ENCODE data around the gene DMAP1.

The DMAP1 gene

GRCh38 chr1:44254392-44254910 lies 41.2 kb downstream of the DMAP1 start:
- no peak for DNase-seq (ENCODE audit: low read depth in 2 of 2)

DNA sequence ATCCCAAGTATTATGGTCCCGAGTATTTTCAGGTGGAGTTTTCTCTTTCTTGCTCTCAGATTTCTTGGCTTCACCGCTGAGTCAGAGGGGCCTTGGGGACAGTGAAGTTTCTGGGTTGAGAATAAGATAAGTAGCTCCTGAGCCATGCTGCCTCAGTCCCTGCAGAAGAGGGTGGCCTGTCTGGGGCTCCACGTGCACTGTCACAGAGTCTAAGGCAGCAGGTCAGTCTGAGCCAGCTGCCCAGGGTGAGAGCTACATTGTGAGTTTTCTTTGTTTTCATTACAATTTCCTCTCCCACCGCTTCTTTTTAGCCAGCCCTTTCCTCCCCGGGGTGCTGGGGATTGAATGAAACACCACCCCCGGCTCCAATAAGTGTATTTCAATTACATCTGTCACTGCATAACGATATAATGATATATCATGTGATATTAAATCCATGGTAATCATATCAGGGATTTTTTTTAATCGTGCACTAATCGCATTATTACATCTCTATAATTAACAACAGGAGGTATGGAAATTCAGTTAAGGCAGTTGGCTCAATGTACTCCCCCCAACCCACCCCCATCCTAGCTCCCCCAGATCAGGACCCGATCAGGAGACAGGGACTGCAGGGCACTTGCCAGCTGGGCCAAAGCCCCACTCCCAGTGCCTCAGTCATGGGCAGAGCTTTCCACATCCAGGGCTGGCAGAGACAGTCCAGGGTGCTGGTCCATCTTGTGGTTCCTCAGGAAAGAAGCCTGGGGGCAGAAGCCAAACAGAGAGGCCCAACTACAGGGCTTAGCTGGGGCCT lies 43.7 kb downstream of the DMAP1 start:
- DNase-seq (ENCODE audit: low read depth in 2 of 2) = no peak

GRCh38 chr1:44259090-44259489 lies 45.8 kb downstream of the DMAP1 start:
- no peak for DNase-seq (ENCODE audit: low read depth in 2 of 2)

- DNase-seq (ENCODE audit: low read depth in 2 of 2) = no peak
Measured at GRCh38 chr1:44260792-44261170, 47.5 kb downstream of the DMAP1 start.

- no peak for DNase-seq (ENCODE audit: low read depth in 2 of 2)
Measured at GRCh38 chr1:44261171-44261817, 48.0 kb downstream of the DMAP1 start.

DNA sequence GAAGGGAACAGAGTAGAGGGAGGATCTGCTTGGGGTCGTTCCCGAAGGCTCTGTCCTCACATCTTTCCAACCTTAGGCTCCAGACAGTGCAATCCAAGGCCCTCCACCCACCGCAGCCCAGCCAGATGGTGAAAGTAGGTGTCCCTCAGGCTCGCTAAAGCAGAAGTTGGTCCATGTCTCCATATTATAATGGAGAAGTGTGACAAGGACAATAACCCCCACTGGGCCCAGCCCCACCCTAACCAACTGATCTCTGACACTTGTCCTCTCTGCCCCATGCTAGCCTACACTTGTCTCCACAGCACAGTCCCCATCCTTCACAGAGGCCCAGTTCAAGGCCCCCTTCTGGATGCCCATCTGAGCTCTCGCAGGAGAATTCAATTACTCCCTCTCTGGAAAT lies 48.7 kb downstream of the DMAP1 start:
- DNase-seq (ENCODE audit: low read depth in 2 of 2) = no peak

DNA sequence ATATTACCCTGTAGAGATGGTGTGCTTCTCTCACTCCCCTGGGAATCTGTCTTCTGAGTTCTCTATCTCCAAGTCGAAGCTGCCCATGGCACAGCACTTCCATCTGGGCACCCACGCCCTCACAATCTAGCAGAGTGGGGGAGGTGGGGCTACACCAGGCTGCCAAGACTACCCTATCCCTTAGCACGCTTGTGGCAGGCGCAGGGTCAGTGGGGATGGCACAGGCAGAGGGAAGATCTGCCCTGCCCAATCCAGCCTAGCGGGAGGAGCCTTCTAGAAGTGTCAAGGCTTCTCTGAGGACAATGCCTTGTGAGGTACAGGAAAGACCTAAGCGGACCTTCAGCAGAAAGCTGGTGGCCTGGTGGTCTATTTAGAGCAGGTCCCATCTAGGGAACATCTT lies 49.1 kb downstream of the DMAP1 start:
- no peak for DNase-seq (ENCODE audit: low read depth in 2 of 2)

GRCh38 chr1:44262816-44263567 lies 49.7 kb downstream of the DMAP1 start:
- DNase-seq (ENCODE audit: low read depth in 2 of 2) = no peak

- no peak for DNase-seq (ENCODE audit: low read depth in 2 of 2)
Measured at GRCh38 chr1:44263568-44264450, 50.5 kb downstream of the DMAP1 start.

DNA sequence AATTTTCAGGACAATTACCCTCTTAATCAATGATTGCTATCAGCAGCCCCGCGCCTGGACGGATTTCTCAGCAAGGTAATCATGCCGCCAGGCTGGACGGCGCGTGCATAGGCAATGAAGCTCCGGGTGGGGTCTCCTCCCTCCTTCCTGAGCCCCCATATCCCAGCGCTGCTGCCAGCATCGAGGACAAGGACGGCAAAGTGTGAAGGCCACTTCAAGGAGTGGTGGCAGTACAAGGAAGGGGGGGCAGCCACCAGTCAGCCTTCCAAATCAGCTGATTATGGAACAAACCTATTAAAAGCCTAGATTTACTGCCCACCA lies 51.1 kb downstream of the DMAP1 start:
- DNase-seq (ENCODE audit: low read depth in 2 of 2) = no peak

DNA sequence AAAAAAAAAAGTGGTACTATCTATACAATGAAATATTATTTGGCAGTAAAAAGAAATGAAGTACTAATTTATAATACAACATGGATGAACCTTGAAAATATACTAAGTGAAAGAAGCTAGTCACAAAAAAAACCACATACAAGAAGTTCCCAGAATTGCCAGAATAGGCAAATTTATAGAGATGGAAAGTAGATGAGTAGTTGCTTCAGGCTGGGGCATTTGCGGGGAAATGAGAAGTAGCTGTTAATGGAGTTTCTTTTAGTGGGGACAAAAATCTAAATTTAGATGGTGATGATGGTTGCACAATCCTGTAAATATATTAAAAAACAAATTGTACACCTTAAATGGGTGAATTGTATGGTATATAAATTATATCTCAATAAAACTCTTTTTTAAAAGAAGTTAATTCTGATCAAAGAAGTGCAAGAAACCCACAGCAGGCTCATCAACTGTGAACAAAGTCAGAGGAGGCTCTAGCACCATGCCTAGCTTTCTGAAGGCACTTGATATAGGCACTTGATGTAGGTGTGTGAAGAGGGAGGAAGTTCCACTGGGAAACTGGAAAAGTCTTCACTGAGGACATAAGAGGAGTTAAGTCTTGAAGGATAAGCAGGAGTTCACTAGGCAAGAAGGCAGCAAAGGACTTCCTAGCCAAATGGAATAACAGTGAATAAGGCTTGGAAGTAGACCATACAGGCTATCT lies 52.5 kb downstream of the DMAP1 start:
- no peak for DNase-seq (ENCODE audit: low read depth in 2 of 2)

- DNase-seq (ENCODE audit: low read depth in 2 of 2) = no peak
Measured at GRCh38 chr1:44266400-44267344, 53.4 kb downstream of the DMAP1 start.

GRCh38 chr1:44267438-44267837 lies 54.2 kb downstream of the DMAP1 start:
- DNase-seq (ENCODE audit: low read depth in 2 of 2) = no peak

DNA sequence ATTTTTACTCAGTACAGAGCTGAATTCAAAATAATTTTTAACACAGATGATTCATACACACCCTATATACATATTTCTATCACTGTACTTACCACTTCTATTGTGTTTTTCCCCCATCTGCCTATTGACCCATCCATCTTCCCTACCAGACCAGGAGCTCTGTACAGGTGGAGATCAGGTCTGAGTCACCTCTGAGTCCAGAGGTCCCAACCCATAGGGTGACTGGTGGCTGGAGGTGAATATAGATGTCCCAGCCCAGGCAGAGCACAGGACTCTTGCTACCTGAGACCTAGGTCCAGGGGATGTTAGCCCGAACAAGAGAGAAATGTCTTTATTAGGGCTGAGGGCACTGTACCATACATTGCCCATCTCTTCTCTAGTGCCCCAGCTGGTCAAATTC lies 54.8 kb downstream of the DMAP1 start:
- no peak for DNase-seq (ENCODE audit: low read depth in 2 of 2)

Measured in stimulated activated CD4-positive, alpha-beta T cell treated with anti-CD3 and anti-CD28 coated beads, Interleukin-1b, Interleukin-23, amount 100 ng/mL, for 4 hours (primary cell).